22Rv1 (cell line): ENCODE measurements around the gene TEX54.

ENCODE experiments used
- ZFX ChIP-seq: fragments of 450-650 bp; IDR thresholded peaks from 2 replicates; pipeline ENCODE4 v1.6.1; 2017; ENCODE audit warnings: antibody characterized with exemption, borderline replicate concordance
- TF ChIP-seq, protein P1 (sequence below): fragments of 450-650 bp; IDR thresholded peaks from 2 replicates; pipeline ENCODE4 v1.5.1; 2017; ENCODE audit warnings: mild to moderate bottlenecking

DNA sequence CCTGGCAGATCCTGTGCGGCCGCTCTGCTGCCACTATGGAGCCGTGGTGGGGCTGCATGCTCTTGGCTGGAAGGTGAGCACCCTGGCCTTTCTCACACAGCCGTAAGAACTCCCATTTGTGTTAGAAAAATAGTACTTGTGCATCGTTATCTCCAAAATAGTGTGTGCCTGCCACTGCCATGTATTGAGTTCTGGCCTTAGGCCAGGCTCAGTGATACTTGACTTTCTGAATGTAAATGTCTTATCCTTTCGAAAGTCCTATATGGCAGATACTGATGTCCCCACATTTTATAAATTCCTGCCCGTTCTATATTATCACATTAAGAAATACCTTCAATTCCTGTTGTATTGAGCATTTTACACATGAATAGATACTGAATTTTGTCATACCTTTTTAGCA is 49.9 kb downstream of the TEX54 start:
- TF ChIP-seq, protein P1, sequence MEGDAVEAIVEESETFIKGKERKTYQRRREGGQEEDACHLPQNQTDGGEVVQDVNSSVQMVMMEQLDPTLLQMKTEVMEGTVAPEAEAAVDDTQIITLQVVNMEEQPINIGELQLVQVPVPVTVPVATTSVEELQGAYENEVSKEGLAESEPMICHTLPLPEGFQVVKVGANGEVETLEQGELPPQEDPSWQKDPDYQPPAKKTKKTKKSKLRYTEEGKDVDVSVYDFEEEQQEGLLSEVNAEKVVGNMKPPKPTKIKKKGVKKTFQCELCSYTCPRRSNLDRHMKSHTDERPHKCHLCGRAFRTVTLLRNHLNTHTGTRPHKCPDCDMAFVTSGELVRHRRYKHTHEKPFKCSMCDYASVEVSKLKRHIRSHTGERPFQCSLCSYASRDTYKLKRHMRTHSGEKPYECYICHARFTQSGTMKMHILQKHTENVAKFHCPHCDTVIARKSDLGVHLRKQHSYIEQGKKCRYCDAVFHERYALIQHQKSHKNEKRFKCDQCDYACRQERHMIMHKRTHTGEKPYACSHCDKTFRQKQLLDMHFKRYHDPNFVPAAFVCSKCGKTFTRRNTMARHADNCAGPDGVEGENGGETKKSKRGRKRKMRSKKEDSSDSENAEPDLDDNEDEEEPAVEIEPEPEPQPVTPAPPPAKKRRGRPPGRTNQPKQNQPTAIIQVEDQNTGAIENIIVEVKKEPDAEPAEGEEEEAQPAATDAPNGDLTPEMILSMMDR, result no peak
- no peak for TF ChIP-seq ZFX
